GM12801 (cell line): Measurements from ENCODE around the gene KRTAP3-2.

Experiments used
- CTCF ChIP-seq: IDR thresholded peaks from one replicate; pipeline ENCODE4 v1.5.1; 2011; ENCODE audit warnings: control low read depth; ENCODE audit not compliant: insufficient read length; ENCODE audit errors: extremely low read depth

KRTAP3-2 gene

GRCh38 chr17:41016578-41017215, 17.0 kb upstream of the KRTAP3-2 start:
- no peak for TF ChIP-seq CTCF

GRCh38 chr17:41015454-41015853, 15.7 kb upstream of the KRTAP3-2 start:
- no peak for TF ChIP-seq CTCF

GRCh38 chr17:41013606-41014005, 13.9 kb upstream of the KRTAP3-2 start:
- no peak for TF ChIP-seq CTCF

- TF ChIP-seq CTCF = no peak
Measured at GRCh38 chr17:41013181-41013580, 13.5 kb upstream of the KRTAP3-2 start.

- no peak for TF ChIP-seq CTCF
Measured at GRCh38 chr17:41012326-41013120, 12.8 kb upstream of the KRTAP3-2 start.

GRCh38 chr17:41010441-41010840, 10.7 kb upstream of the KRTAP3-2 start:
- no peak for TF ChIP-seq CTCF

- TF ChIP-seq CTCF = no peak
Measured at GRCh38 chr17:41009936-41010335, 10.2 kb upstream of the KRTAP3-2 start.
